ENCODE results near the gene FBXL3. TPM values are rescaled to one million over a fixed set of nuclear protein-coding genes. Genes with fewer than 3 reads are reported as not detected.

FBXL3 gene
- total and polyA plus RNA-seq, 2 of the 4 experiments (the other 2 are of a cell fraction) = 15.3 to 43.6 TPM

DNA sequence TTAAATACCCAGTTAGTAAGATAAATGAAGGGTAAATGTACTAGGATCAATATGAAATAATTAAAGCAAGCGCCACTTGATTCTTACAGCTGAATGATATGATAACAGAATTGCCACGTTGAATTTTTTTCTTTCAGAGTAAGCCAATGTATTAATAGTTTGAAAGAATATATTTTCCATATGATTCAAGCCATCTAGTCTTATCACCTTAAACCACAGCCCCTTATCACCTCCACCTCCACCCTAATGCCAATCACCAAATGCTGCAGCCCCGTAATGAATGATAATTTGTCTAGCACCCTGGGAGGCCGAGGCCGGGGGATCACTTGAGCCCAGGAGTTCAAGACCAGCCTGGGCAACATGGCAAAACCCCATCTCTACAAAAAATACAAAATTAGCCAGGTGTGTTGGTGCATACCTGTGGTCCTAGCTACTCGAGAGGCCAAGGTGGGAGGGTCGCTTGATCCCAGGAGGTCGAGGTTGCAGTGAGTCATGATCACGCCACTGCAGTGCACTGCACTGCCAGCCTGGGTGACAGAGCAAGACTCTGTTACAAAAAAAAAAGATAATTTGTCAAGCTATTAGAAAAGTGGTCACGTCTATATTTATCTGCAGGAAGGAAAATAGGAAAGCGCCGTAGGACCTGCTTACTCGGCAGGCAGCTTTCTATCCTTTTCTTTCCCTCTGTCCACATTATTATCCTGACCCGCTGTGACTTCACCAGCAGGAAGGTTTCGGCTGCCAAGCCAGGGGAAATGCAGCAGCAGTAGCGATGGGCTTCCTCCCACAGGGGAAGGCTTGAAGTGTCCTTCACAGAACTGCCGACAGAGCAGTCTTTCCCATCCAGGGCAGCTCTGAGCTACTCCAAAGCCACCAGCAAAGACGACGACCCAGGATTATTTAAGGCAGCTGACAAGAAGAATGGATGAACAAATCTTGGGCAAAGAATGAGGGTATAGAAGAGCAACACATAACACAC, 54.8 kb downstream of the FBXL3 start:
- no peak overlapping the region for H2BK20ac ChIP-seq (ENCODE audit: low read depth, low read length)
- ChIA-PET CTCF (no interaction called here), POLR2A (ENCODE audit: unreplicated experiment) (no interaction called here)
- BruUV-seq (replicated peaks) = no TSS peak
- in situ Hi-C loops (cut with MboI; ENCODE audit: low sequenced_read_pairs) (no loop called here), dilution Hi-C loops (cut with HindIII; ENCODE audit: low sequenced_read_pairs, unreplicated experiment) (no loop called here), intact Hi-C loops (cut with micrococcal nuclease) (no loop called here)
- no peak overlapping the region for H2BK15ac ChIP-seq (ENCODE audit: low read depth, low read length)
- no peak overlapping the region for H3K56ac ChIP-seq (ENCODE audit: extremely low read depth, insufficient read depth, low read length)
- no peak overlapping the region for H2BK120ac ChIP-seq (ENCODE audit: low read depth, low read length)
- no peak overlapping the region for H2AK9ac ChIP-seq (replicated peaks; ENCODE audit: low read depth, low read length, poor library complexity)
- no peak overlapping the region for H3K27ac ChIP-seq (ENCODE audit: insufficient read depth, low read length)
- no peak overlapping the region for H3K9ac ChIP-seq (ENCODE audit: low read depth, low read length)
- H3K4me3 ChIP-seq (ENCODE audit: insufficient read depth, low read depth, low read length) = no peak overlapping the region
- no CpG with 5 or more reads among the region's 19 CpGs for WGBS, 2 experiments (ENCODE audit: extremely low coverage in 2 of 2, insufficient read length in 1 of 2)
- H3K9me3 ChIP-seq (ENCODE audit: control insufficient read depth, insufficient read depth, low read length) = no peaks in the 10 kb centered on the region
- H3K18ac ChIP-seq (ENCODE audit: low read depth, low read length) = no peak overlapping the region
- H3K27me3 ChIP-seq (ENCODE audit: control insufficient read depth, insufficient read depth, low read length) = peaks cover 20% of the 10 kb centered on the region
- H4K8ac ChIP-seq (ENCODE audit: low read depth in 2 of 2, low read length in 2 of 2) = no peak overlapping the region
- H3K9me1 ChIP-seq (ENCODE audit: insufficient read depth, low read length) = no peaks in the 10 kb centered on the region
- H2AK5ac ChIP-seq (ENCODE audit: low read depth, low read length) = no peak overlapping the region
- H4K5ac ChIP-seq (ENCODE audit: low read depth, low read length) = no peak overlapping the region
- H4K20me1 ChIP-seq (ENCODE audit: insufficient read depth, low read length) = no peaks in the 10 kb centered on the region
- no peak overlapping the region for H2BK5ac ChIP-seq (ENCODE audit: low read depth, low read length, poor library complexity, severe bottlenecking)
- H3K4me1 ChIP-seq (ENCODE audit: control insufficient read depth, insufficient read depth, low read length) = no peaks in the 10 kb centered on the region
- H3K36me3 ChIP-seq (ENCODE audit: control insufficient read depth, insufficient read depth, low read length) = no peaks in the 10 kb centered on the region
- ATAC-seq (ENCODE audit: low read depth) (no peak), DNase-seq (no peak)
- no peak overlapping the region for H3K4ac ChIP-seq (ENCODE audit: low read depth, low read length)
- no peaks in the 10 kb centered on the region for H3K79me1 ChIP-seq (ENCODE audit: low read depth in 1 of 2, low read length in 2 of 2)
- H3K14ac ChIP-seq (replicated peaks; ENCODE audit: low read depth, low read length) = no peak overlapping the region
- H3K23ac ChIP-seq (ENCODE audit: low read depth, low read length) = no peak overlapping the region
- H4K91ac ChIP-seq (ENCODE audit: insufficient read depth, low read depth, low read length) = no peak overlapping the region
- H3K4me2 ChIP-seq (ENCODE audit: low read depth, low read length) = no peak overlapping the region
- no peak overlapping the region for H2AFZ ChIP-seq (replicated peaks; ENCODE audit: low read length, poor library complexity)
- TF ChIP-seq MAFK (IDR thresholded peaks at IDR 0.05; ENCODE audit: low read depth, low read length) (no peak), BHLHE40 (IDR thresholded peaks at IDR 0.05; ENCODE audit: low read depth, low read length) (no peak), RFX5 (IDR thresholded peaks at IDR 0.05; ENCODE audit: low read depth, low read length) (no peak), MAZ (IDR thresholded peaks at IDR 0.05; ENCODE audit: borderline replicate concordance, low read depth, low read length) (no peak), MXI1 (IDR thresholded peaks at IDR 0.05; ENCODE audit: borderline replicate concordance, low read depth, low read length) (no peak), CEBPB (IDR thresholded peaks at IDR 0.05; ENCODE audit: low read depth, low read length) (no peak), RAD21 (IDR thresholded peaks at IDR 0.05; ENCODE audit: low read length) (no peak), USF2 (IDR thresholded peaks at IDR 0.05; ENCODE audit: low read depth, low read length) (no peak), CHD1 (IDR thresholded peaks at IDR 0.05; ENCODE audit: low read depth, low read length) (no peak), SMC3 (IDR thresholded peaks at IDR 0.05; ENCODE audit: low read depth, low read length) (no peak), RCOR1 (IDR thresholded peaks at IDR 0.05; ENCODE audit: insufficient replicate concordance, low read length) (no peak), ELK1 (IDR thresholded peaks at IDR 0.05; ENCODE audit: borderline replicate concordance, low read depth, low read length) (no peak), POLR2A (IDR thresholded peaks at IDR 0.05; ENCODE audit: low read depth, low read length) (no peak), FOS (IDR thresholded peaks at IDR 0.05; ENCODE audit: low read depth, low read length) (no peak)
- TF ChIP-seq, protein P1, sequence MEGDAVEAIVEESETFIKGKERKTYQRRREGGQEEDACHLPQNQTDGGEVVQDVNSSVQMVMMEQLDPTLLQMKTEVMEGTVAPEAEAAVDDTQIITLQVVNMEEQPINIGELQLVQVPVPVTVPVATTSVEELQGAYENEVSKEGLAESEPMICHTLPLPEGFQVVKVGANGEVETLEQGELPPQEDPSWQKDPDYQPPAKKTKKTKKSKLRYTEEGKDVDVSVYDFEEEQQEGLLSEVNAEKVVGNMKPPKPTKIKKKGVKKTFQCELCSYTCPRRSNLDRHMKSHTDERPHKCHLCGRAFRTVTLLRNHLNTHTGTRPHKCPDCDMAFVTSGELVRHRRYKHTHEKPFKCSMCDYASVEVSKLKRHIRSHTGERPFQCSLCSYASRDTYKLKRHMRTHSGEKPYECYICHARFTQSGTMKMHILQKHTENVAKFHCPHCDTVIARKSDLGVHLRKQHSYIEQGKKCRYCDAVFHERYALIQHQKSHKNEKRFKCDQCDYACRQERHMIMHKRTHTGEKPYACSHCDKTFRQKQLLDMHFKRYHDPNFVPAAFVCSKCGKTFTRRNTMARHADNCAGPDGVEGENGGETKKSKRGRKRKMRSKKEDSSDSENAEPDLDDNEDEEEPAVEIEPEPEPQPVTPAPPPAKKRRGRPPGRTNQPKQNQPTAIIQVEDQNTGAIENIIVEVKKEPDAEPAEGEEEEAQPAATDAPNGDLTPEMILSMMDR (conservative IDR thresholded peaks at IDR 0.05; ENCODE audit: low read depth, low read length) = no peak
